ENCODE data around the gene LCP1. TPM values are rescaled to one million over a fixed set of nuclear protein-coding genes. Genes with fewer than 3 reads are reported as not detected.

The LCP1 gene
- total and polyA plus RNA-seq, 9 of the 15 experiments (the other 6 are each of a cell fraction or from before 2014, with no cell fraction given) = 83.0 to 255 (median 163) TPM

DNA sequence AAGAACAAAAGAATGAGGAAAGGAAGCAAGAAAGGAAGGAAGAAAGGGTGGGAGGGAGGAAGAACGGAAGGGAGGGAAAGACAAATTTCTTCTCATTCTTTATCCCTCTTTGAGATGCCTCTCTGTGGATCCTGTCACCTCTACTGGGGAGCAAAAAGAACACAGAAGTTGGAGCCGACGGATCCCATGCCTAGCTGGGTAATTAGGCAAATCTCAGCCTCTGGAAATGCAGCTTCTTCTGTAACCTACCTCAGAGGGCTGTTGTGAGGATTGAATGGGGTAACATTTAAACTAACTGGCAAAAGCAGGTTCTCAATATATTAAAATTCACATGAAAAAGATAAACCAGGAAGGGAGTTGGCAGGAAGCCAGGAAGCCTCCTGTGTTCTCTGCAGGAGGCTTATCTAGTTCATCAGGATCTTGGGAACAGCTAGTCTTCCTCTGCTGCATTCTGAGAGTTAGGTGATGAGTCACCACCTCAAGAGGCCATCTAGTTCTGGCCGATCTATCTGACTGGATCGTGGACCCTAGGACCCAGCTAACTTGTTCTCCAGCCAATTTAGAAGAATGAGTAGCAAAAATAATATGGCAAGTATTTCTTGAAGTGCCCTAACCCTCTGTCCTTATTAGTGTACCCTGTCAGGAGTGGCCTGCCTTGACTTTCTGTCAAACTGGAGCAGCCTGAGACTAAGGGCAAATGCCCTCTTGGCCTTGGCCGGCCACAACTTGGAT is 61.9 kb downstream of the LCP1 start (continued):
- TF ChIP-seq, protein P1, sequence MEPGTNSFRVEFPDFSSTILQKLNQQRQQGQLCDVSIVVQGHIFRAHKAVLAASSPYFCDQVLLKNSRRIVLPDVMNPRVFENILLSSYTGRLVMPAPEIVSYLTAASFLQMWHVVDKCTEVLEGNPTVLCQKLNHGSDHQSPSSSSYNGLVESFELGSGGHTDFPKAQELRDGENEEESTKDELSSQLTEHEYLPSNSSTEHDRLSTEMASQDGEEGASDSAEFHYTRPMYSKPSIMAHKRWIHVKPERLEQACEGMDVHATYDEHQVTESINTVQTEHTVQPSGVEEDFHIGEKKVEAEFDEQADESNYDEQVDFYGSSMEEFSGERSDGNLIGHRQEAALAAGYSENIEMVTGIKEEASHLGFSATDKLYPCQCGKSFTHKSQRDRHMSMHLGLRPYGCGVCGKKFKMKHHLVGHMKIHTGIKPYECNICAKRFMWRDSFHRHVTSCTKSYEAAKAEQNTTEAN (CRISPR knock-in tag; IDR thresholded peaks at IDR 0.05) = no peak
- 0 out of 2 replicates have a peak, but pooled peaks have one; percentile 38 for TF ChIP-seq L3MBTL2 (IDR thresholded peaks at IDR 0.05)
- peak; percentile 97 for TF ChIP-seq JUND (IDR thresholded peaks at IDR 0.05; ENCODE audit: borderline replicate concordance, low read depth, low read length)
- peak; percentile 97 for TF ChIP-seq JUND (tag; IDR thresholded peaks at IDR 0.05; ENCODE audit: borderline replicate concordance, low read depth, low read length)
- no peak for TF ChIP-seq MAZ (CRISPR knock-in tag; conservative IDR thresholded peaks at IDR 0.05 in 1 of 2, IDR thresholded peaks at IDR 0.05 in 1 of 2)
- no peak for TF ChIP-seq FOXK1 (CRISPR knock-in tag; IDR thresholded peaks at IDR 0.05; ENCODE audit: borderline replicate concordance)
- no peak for TF ChIP-seq BRD4 (IDR thresholded peaks at IDR 0.05)
- TF ChIP-seq ZNF551 (CRISPR knock-in tag; IDR thresholded peaks at IDR 0.05) = no peak
- TF ChIP-seq SMAD4 (CRISPR knock-in tag; conservative IDR thresholded peaks at IDR 0.05) = peak; percentile 38; the same call in 1 of the 2 replicates
- no peak for TF ChIP-seq ZFP1 (CRISPR knock-in tag; IDR thresholded peaks at IDR 0.05)
- TF ChIP-seq MCM3 (IDR thresholded peaks at IDR 0.05) = no peak
- TF ChIP-seq DDX20 (tag; IDR thresholded peaks at IDR 0.05; ENCODE audit: low read depth) = no peak
- TF ChIP-seq FOXM1 (IDR thresholded peaks at IDR 0.05; ENCODE audit: low read depth) = 0 out of 2 replicates have a peak, but pooled peaks have one; percentile 27
- TF ChIP-seq FOXM1 (CRISPR knock-in tag; IDR thresholded peaks at IDR 0.05; ENCODE audit: low read depth) = no peak
- TF ChIP-seq CHD2 (IDR thresholded peaks at IDR 0.05; ENCODE audit: low read depth, low read length) = no peak
- no peak for TF ChIP-seq GTF2F1 (IDR thresholded peaks at IDR 0.05; ENCODE audit: low read depth, low read length)
- TF ChIP-seq SMARCA4 (IDR thresholded peaks at IDR 0.05) = peak; percentile 85
- TF ChIP-seq POLR2AphosphoS2 (IDR thresholded peaks at IDR 0.05; ENCODE audit: low read length) = no peak
- TF ChIP-seq CTCFL (IDR thresholded peaks at IDR 0.05; ENCODE audit: borderline replicate concordance, insufficient read depth, low read depth, low read length, poor library complexity, severe bottlenecking) = no peak
- TF ChIP-seq, protein P2, sequence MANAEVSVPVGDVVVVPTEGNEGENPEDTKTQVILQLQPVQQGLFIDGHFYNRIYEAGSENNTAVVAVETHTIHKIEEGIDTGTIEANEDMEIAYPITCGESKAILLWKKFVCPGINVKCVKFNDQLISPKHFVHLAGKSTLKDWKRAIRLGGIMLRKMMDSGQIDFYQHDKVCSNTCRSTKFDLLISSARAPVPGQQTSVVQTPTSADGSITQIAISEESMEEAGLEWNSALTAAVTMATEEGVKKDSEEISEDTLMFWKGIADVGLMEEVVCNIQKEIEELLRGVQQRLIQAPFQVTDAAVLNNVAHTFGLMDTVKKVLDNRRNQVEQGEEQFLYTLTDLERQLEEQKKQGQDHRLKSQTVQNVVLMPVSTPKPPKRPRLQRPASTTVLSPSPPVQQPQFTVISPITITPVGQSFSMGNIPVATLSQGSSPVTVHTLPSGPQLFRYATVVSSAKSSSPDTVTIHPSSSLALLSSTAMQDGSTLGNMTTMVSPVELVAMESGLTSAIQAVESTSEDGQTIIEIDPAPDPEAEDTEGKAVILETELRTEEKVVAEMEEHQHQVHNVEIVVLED (CRISPR knock-in tag; IDR thresholded peaks at IDR 0.05) = no peak
- 0 out of 2 replicates have a peak, but pooled peaks have one; percentile 20 for TF ChIP-seq CREM (IDR thresholded peaks at IDR 0.05; ENCODE audit: low read depth)
- TF ChIP-seq JUNB (CRISPR knock-in tag; conservative IDR thresholded peaks at IDR 0.05) = peak; percentile 92
- TF ChIP-seq, protein P3, sequence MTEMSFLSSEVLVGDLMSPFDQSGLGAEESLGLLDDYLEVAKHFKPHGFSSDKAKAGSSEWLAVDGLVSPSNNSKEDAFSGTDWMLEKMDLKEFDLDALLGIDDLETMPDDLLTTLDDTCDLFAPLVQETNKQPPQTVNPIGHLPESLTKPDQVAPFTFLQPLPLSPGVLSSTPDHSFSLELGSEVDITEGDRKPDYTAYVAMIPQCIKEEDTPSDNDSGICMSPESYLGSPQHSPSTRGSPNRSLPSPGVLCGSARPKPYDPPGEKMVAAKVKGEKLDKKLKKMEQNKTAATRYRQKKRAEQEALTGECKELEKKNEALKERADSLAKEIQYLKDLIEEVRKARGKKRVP (CRISPR knock-in tag; IDR thresholded peaks at IDR 0.05) = no peak
- no peak for TF ChIP-seq HIVEP1 (CRISPR knock-in tag; IDR thresholded peaks at IDR 0.05)
- peak; percentile 46 for TF ChIP-seq ATF7 (IDR thresholded peaks at IDR 0.05)

All from K562 (cell line).